HepG2 (cell line): ENCODE data around the gene ZNF638. TPM values are rescaled to one million over a fixed set of nuclear protein-coding genes. Genes with fewer than 3 reads are reported as not detected.
A peak's percentile ranks its signal among the peaks of the same experiment; 100 is the strongest.

ENCODE experiments used
- CSRNP1 ChIP-seq: sonication (generic); formaldehyde crosslinking; IDR thresholded peaks from 2 replicates; pipeline ENCODE4 v1.8.1; 2023; ENCODE audit warnings: mild to moderate bottlenecking, missing genetic modification reagents
- ISL2 ChIP-seq: sonication (generic); formaldehyde crosslinking; IDR thresholded peaks from 2 replicates; pipeline ENCODE4 v1.5.0; 2020; ENCODE audit warnings: missing genetic modification reagents
- ZKSCAN1 ChIP-seq: fragments of 150-350 bp; IDR thresholded peaks from 2 replicates; pipeline ENCODE4 v1.6.1; 2014; ENCODE audit warnings: low read length
- ZNF432 ChIP-seq: sonication (generic); formaldehyde crosslinking; IDR thresholded peaks from 2 replicates; pipeline ENCODE4 v1.5.0; 2020; ENCODE audit warnings: missing genetic modification reagents, mild to moderate bottlenecking, borderline replicate concordance
- ZNF609 ChIP-seq: sonication (generic); formaldehyde crosslinking; IDR thresholded peaks from 2 replicates; pipeline ENCODE4 v1.4.0; 2020; ENCODE audit warnings: mild to moderate bottlenecking, missing genetic modification reagents, borderline replicate concordance
- ZNF747 ChIP-seq: sonication (generic); formaldehyde crosslinking; IDR thresholded peaks from 2 replicates; pipeline ENCODE4 v1.8.1; 2023; ENCODE audit warnings: missing genetic modification reagents, mild to moderate bottlenecking, borderline replicate concordance
- polyA plus RNA-seq, 8 experiments: library from polyadenylated mRNA; depleted of rRNA in 3 of 8; stranded (reverse) in 7 of 8; unstranded in 1 of 8; fragments of >200 nt; fragmentation: Illumina TruSeq in 4 of 8; extraction: Trizol in 4 of 8; gene quantifications; 2 replicates each; pipeline versions ENCODE4 v1.2.1 to v1.2.3, GENCODE V29; 2011 to 2016; ENCODE audit warnings: low read depth in 4 of 8, missing spikeins in 1 of 8, mixed read lengths in 1 of 8; ENCODE audit not compliant: insufficient read depth in 1 of 8
- total RNA-seq, 5 experiments: library from RNA; depleted of rRNA; stranded (reverse); fragments of >200 nt; fragmentation: Illumina TruSeq; extraction: Trizol; gene quantifications; 2 replicates each; pipeline ENCODE4 v1.2.3, GENCODE V29; 2016; ENCODE audit warnings: low read depth in 1 of 5
- TF ChIP-seq, protein P1 (sequence below): sonication (generic); formaldehyde crosslinking; IDR thresholded peaks from 2 replicates; pipeline ENCODE4 v1.5.1; 2020; ENCODE audit warnings: missing genetic modification reagents, mild to moderate bottlenecking, borderline replicate concordance
- TF ChIP-seq, protein P2 (sequence below): sonication (generic); formaldehyde crosslinking; IDR thresholded peaks from 2 replicates; pipeline ENCODE4 v1.4.0; 2020; ENCODE audit warnings: missing genetic modification reagents
- TF ChIP-seq, protein P3 (sequence below): sonication (generic); formaldehyde crosslinking; IDR thresholded peaks from 2 replicates; pipeline ENCODE4 v1.5.0; 2020; ENCODE audit warnings: missing genetic modification reagents, mild to moderate bottlenecking, borderline replicate concordance

The ZNF638 gene
- total and polyA plus RNA-seq, 2 of the 13 experiments (the other 11 are each of a cell fraction or from before 2014, with no cell fraction given) = 92.7 to 144 TPM

- TF ChIP-seq ZNF609 (no peak), ISL2 (CRISPR knock-in tag) (peak; percentile 47; the same call in 1 of the 2 replicates), ZNF747 (CRISPR knock-in tag) (0 out of 2 replicates have a peak, but pooled peaks have one; percentile 45), ZNF432 (no peak), CSRNP1 (CRISPR knock-in tag) (peak; percentile 76; the same call in 1 of the 2 replicates), ZKSCAN1 (0 out of 2 replicates have a peak, but pooled peaks have one; percentile 21)
- TF ChIP-seq, protein P1, sequence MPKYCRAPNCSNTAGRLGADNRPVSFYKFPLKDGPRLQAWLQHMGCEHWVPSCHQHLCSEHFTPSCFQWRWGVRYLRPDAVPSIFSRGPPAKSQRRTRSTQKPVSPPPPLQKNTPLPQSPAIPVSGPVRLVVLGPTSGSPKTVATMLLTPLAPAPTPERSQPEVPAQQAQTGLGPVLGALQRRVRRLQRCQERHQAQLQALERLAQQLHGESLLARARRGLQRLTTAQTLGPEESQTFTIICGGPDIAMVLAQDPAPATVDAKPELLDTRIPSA (CRISPR knock-in tag) = no peak; the same call in 1 of the 2 replicates
- TF ChIP-seq, protein P2, sequence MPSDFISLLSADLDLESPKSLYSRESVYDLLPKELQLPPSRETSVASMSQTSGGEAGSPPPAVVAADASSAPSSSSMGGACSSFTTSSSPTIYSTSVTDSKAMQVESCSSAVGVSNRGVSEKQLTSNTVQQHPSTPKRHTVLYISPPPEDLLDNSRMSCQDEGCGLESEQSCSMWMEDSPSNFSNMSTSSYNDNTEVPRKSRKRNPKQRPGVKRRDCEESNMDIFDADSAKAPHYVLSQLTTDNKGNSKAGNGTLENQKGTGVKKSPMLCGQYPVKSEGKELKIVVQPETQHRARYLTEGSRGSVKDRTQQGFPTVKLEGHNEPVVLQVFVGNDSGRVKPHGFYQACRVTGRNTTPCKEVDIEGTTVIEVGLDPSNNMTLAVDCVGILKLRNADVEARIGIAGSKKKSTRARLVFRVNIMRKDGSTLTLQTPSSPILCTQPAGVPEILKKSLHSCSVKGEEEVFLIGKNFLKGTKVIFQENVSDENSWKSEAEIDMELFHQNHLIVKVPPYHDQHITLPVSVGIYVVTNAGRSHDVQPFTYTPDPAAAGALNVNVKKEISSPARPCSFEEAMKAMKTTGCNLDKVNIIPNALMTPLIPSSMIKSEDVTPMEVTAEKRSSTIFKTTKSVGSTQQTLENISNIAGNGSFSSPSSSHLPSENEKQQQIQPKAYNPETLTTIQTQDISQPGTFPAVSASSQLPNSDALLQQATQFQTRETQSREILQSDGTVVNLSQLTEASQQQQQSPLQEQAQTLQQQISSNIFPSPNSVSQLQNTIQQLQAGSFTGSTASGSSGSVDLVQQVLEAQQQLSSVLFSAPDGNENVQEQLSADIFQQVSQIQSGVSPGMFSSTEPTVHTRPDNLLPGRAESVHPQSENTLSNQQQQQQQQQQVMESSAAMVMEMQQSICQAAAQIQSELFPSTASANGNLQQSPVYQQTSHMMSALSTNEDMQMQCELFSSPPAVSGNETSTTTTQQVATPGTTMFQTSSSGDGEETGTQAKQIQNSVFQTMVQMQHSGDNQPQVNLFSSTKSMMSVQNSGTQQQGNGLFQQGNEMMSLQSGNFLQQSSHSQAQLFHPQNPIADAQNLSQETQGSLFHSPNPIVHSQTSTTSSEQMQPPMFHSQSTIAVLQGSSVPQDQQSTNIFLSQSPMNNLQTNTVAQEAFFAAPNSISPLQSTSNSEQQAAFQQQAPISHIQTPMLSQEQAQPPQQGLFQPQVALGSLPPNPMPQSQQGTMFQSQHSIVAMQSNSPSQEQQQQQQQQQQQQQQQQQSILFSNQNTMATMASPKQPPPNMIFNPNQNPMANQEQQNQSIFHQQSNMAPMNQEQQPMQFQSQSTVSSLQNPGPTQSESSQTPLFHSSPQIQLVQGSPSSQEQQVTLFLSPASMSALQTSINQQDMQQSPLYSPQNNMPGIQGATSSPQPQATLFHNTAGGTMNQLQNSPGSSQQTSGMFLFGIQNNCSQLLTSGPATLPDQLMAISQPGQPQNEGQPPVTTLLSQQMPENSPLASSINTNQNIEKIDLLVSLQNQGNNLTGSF (CRISPR knock-in tag) = peak; percentile 52; the same call in 1 of the 2 replicates
- TF ChIP-seq, protein P3, sequence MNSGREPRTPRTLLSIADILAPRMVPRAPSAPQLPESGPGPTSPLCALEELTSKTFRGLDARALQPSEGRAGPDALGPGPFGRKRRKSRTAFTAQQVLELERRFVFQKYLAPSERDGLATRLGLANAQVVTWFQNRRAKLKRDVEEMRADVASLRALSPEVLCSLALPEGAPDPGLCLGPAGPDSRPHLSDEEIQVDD (CRISPR knock-in tag) = no peak
Observed at GRCh38 chr2:71331581-71332434, at the start of gene ZNF638 (continued).
